GM19468 (cell line): ENCODE measurements around the gene ERP44.
"Not testable (repeated sequence)": the region's sequence is repeated elsewhere in the genome, so short reads cannot be mapped to it uniquely, and the experiment has no call there.

Experiments used
- ATAC-seq: cut with Tn5 transposase; IDR thresholded peaks from one replicate; pipeline ENCODE4 v1.9.1; 2021; ENCODE audit warnings: mild to moderate bottlenecking, moderate library complexity, moderate number of reproducible peaks; ENCODE audit not compliant: unreplicated experiment; ENCODE audit errors: extremely low read depth

Gene ERP44

GRCh38 chr9:100104314-100104713, 5.5 kb upstream of the ERP44 start:
- ATAC-seq = no peak

GRCh38 chr9:100101608-100102007, 2.8 kb upstream of the ERP44 start:
- no peak for ATAC-seq

GRCh38 chr9:100100146-100100667, 1.4 kb upstream of the ERP44 start:
- no peak for ATAC-seq

GRCh38 chr9:100099722-100100042, 882 bp upstream of the ERP44 start:
- ATAC-seq = no peak

- ATAC-seq = no peak
Observed at GRCh38 chr9:100098046-100098886, 534 bp downstream of the ERP44 start.

GRCh38 chr9:100096378-100096916, 2.4 kb downstream of the ERP44 start:
- ATAC-seq = no peak

DNA sequence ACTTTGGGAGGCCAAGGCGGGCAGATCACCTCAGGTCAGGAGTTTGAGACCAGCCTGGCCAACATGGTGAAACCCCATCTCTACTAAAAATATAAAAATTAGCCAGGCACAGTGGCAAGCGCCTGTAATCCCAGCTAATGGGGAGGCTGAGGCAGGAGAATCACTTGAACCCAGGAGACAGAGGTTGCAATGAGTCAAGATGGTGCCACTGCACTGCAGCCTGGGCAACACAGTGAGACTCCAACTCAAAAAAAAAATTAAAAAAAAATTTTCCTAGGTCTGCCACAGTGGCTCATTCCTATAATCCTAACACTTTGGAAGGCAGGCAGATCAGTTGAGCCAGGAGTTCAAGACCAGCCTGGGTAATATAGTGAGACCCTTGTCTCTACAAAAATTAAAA, 4.4 kb downstream of the ERP44 start:
- ATAC-seq = not testable (repeated sequence)

DNA sequence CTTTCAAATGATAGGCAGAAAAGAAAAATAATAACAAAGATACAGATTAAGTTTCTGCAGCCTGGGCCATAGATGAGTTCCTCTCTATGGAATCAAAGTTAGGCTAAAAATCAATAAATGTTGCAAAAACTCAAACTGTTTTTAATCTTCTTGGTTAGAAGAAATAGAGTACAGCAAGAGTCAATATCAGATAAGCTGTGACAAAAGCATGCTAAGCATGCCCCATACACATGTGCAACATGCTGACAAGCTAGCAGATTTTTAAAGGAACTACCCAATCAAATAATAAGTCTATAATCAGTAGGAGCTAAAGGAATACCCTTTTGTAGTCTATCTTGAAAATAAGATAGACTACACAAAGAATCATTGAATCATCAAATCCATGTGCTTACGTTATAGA, 6.7 kb downstream of the ERP44 start:
- no peak for ATAC-seq

DNA sequence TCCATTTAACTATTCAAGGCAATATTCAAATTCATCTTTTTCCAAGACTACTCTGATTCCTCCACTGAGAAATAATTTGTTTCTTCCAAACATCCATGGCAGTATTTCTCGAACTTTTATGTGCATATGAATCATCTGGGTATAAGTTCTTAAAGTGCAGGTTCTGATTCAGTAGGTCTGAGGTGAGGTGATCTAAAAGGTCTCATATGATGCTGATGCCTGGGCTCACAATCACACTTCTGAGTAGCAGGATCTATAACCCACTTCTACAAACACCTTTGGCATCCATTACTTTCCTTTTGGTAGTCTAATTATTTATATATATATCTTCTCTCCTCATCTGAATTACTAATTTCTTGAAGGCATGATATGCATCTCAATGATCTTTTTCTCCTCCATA, 7.2 kb downstream of the ERP44 start:
- ATAC-seq = no peak

GRCh38 chr9:100090880-100091279, 7.9 kb downstream of the ERP44 start:
- ATAC-seq = no peak

DNA sequence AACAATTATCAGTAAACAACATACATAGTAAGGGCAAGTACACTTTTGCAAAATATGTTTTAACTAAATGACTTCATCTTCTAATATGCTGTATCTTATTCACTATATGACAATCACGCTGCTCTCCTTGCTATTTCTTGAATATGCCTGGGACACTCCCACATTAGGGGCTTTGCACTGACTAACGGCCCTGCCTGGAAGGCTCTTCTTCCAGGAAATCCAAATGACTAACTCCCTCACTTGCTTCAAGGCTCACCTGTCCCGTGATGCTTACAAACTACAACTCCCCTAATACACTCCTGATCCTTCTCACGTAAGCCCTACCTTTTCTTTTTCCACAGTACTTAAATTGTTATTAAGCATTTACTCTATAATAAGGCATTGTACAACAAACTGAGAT, 10.6 kb downstream of the ERP44 start:
- ATAC-seq = no peak

DNA sequence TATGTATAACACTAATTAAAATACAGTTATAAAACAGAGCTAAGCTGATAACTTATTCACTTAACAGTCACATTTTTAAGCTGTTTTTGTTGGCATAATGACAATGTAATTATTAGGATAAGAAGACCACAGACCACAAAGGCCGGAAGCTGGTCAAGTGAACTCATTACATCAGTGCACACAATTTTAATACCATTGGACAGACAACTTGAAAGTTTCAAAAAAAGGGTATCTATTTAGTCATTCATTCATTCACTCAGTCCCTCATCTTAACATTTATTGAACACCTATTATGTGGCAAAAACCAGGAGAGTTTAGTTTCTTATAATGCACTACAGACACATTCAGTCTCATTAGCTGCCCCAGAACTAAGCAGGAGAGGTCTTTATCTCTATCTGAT, 11.6 kb downstream of the ERP44 start:
- no peak for ATAC-seq

GRCh38 chr9:100086097-100086635, 12.6 kb downstream of the ERP44 start:
- no peak for ATAC-seq

- ATAC-seq = peak; percentile 83
Observed at GRCh38 chr9:100084734-100085133, 14.1 kb downstream of the ERP44 start.

GRCh38 chr9:100084128-100084453, 14.7 kb downstream of the ERP44 start:
- ATAC-seq = peak; percentile 14

DNA sequence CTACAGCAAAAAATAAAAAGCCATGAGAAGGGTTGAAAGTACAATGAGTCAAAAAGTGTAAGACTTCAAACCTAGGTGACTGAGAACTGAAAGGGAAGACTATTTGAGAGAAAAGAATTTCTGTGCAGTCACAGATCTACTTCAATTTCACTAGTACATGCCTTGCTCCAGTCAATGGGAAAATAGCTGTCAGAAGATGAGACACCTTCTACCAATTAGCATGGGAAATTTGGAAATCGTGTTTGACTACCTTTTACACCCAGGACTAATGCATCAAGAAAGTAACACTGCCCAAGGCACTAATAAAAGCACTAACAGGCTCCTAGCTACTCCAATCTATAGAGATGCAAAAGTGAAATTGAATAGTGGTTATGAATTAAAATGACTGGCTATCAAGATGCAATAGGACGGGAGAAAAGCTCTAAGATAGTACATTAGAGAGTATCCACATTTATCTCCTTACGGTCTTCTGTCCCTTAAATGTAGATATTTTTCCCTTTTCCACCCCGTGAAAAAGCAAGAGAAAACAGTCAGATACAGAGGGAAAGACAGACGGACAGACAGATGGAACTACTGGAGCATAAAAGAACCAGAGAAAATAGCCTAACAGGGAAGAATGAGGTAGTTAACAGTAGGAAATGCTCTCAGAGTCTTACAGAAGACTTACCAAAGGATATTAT, 15.2 kb downstream of the ERP44 start:
- peak; percentile 11 for ATAC-seq

DNA sequence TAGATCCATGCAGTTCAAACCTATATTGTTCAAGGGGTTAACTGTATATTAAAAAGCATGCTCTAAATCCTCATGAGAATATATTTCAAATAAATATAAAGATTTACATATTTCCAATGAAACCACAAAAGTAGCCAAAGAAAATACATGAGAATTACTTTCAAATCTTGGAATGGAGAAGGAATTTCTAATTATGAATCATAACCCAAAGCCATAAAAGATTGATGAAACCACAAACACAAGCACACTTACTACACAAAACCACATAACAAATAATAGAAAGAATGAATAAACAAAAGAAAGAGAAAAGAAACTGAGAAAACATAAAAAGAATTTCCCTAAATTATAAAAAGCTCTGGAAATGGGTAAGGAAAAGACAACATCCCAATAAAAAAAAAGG, 16.0 kb downstream of the ERP44 start:
- ATAC-seq = no peak

- not testable (repeated sequence) for ATAC-seq
Observed at GRCh38 chr9:100076256-100076655, 22.5 kb downstream of the ERP44 start.

DNA sequence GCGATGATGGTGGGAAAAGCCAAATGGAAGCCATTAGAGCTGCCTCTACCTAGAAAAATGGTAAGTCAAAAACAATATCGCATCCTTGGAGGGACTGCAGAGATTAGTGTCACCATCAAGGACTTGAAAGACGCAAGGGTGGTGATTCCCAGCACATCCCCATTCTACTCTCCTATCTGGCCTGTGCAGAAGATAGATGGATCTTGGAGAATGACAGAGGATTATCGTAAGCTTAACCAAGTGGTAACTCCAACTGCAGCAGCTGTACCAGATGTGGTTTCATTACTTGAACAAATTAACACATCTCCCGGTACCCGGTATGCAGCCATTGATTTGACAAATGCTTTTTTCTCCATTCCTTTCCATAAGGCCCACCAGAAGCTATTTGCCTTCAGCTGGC, 23.8 kb downstream of the ERP44 start:
- ATAC-seq = no peak

GRCh38 chr9:100074093-100074492, 24.7 kb downstream of the ERP44 start:
- ATAC-seq = no peak

DNA sequence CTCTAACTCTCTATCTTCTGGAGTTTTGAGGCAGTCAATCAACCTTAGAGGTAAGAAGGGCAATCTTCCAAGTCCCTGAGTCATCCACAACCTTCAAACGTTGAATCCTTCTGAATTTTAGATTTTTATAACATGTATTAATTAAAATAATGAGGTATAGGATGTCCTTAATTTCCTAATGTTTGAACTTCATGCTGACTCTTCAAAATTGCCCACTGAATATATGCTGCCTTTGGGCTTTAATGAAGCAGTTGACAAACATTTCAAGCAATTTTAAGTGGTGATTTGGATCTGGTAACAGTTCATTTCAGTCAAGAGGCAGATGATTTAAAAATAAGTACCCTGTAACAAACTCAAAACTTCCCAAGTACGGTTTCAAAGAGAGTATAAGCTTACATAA, 26.0 kb downstream of the ERP44 start:
- ATAC-seq = no peak
